Lower leg skin (tissue), 3 donors: ENCODE results near the gene SH3RF3.

Source experiments
- CTCF ChIP-seq, 3 donors: fragments of 450-650 bp; IDR thresholded peaks; one replicate each; pipeline ENCODE4 v1.5.1; 2016; ENCODE audit warnings: antibody characterized with exemption in 3 of 3, mild to moderate bottlenecking in 3 of 3, moderate library complexity in 2 of 3
- POLR2A ChIP-seq, 2 donors: fragments of 450-650 bp; IDR thresholded peaks; one replicate each; pipeline ENCODE4 v1.6.1; 2016 to 2017; ENCODE audit warnings: antibody characterized with exemption in 2 of 2, mild to moderate bottlenecking in 1 of 2, moderate library complexity in 1 of 2

- TF ChIP-seq CTCF (IDR thresholded peaks at IDR 0.05) (no peak), POLR2A (IDR thresholded peaks at IDR 0.05) (no peak)
Measured at GRCh38 chr2:109136542-109136941, 7.5 kb downstream of the SH3RF3 start.
